ENCODE measurements around the gene INHBA.

DNA sequence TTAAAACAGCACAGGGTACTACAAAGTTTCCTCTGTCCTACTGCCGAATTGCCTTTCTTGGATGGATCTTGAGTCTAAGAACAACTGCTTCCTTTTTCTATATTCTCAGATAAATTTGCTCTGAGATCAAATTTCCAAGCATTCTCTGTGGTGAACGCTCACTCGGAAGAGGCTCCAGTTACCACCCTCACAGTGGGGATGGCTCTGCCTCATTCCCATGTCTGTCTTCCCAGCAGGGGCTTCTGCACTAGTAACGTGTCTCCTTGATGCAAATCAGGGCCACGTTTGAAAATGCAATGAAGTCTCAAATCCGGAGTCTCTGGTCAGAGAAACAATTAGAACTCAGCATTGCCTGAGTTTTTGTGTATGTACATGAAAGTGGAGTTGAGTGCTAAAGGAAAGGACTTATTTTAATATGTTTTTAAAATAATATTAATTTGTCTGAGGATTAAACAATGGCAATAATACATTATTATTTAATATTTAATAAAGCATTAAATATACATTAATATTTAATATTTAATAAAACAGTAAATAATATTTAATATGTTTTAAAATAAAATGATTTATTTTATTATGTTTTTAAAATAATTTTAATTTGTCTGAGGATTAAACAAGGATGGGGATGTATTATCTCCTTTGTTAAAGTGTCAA, 61.8 kb downstream of the INHBA start:
- no peak for TF ChIP-seq CTCF (IDR thresholded peaks at IDR 0.05; ENCODE audit: low read depth, low read length, poor library complexity, severe bottlenecking)
- TF ChIP-seq EZH2phosphoT487 (IDR thresholded peaks at IDR 0.05; ENCODE audit: borderline replicate concordance, low read length), result no peak
